KMS-11 (cell line): ENCODE measurements around the gene EXOC3L2.

Experiments
- H2AFZ ChIP-seq: fragments of 200-600 bp; sonication (generic); 2 replicates; pipeline ENCODE4 v1.6.1; 2016; ENCODE audit warnings: antibody characterized with exemption, mixed run types, low read depth
- H3K27ac ChIP-seq: fragments of 200-600 bp; sonication (generic); 2 replicates; pipeline ENCODE4 v1.6.1; 2016; ENCODE audit warnings: mild to moderate bottlenecking, mixed run types
- H3K27me3 ChIP-seq: fragments of 200-600 bp; sonication (generic); 2 replicates; pipeline ENCODE4 v1.6.1; 2017; ENCODE audit warnings: mild to moderate bottlenecking, low read depth, mixed run types, moderate library complexity; ENCODE audit not compliant: insufficient read depth
- H3K36me3 ChIP-seq: fragments of 200-600 bp; sonication (generic); 2 replicates; pipeline ENCODE4 v1.6.1; 2017; ENCODE audit warnings: mild to moderate bottlenecking, mixed run types; ENCODE audit not compliant: insufficient read depth
- H3K4me1 ChIP-seq: fragments of 200-600 bp; sonication (generic); 2 replicates; pipeline ENCODE4 v1.6.1; 2016; ENCODE audit warnings: mild to moderate bottlenecking, low read depth, mixed run types; ENCODE audit not compliant: poor library complexity, severe bottlenecking
- H3K4me2 ChIP-seq: fragments of 200-600 bp; sonication (generic); 2 replicates; pipeline ENCODE4 v1.7.0; 2016; ENCODE audit warnings: mild to moderate bottlenecking, mixed run types
- H3K4me3 ChIP-seq: fragments of 200-600 bp; sonication (generic); IDR thresholded peaks from 2 replicates; pipeline ENCODE4 v1.6.1; 2017; ENCODE audit warnings: low read depth, low read length, mixed read lengths; ENCODE audit not compliant: insufficient read depth
- H3K79me2 ChIP-seq: fragments of 200-600 bp; sonication (generic); 2 replicates; pipeline ENCODE4 v1.6.1; 2016; ENCODE audit warnings: low read depth, mixed run types; ENCODE audit not compliant: insufficient read depth
- H3K9ac ChIP-seq: fragments of 200-600 bp; sonication (generic); 2 replicates; pipeline ENCODE4 v1.6.1; 2016; ENCODE audit warnings: mild to moderate bottlenecking, mixed run types
- H4K20me1 ChIP-seq: fragments of 200-600 bp; sonication (generic); 2 replicates; pipeline ENCODE4 v1.6.1; 2016; ENCODE audit warnings: mild to moderate bottlenecking, mixed run types; ENCODE audit not compliant: insufficient read depth
- CTCF ChIP-seq: fragments of 200-600 bp; sonication (generic); conservative IDR thresholded peaks from 2 replicates; pipeline ENCODE4 v1.6.1; 2017; ENCODE audit warnings: low read depth, mild to moderate bottlenecking, antibody characterized with exemption, low read length, moderate library complexity, mixed read lengths

EXOC3L2 gene

GRCh38 chr19:45264781-45265317, 19.6 kb upstream of the EXOC3L2 start:
- H2AFZ ChIP-seq = no peak overlapping the region
- no peak overlapping the region for H3K4me2 ChIP-seq
- no peak overlapping the region for H3K27ac ChIP-seq
- no peaks in the 10 kb centered on the region for H4K20me1 ChIP-seq
- H3K4me3 ChIP-seq = no peak overlapping the region
- no peak overlapping the region for H3K9ac ChIP-seq
- H3K36me3 ChIP-seq = no peaks in the 10 kb centered on the region
- H3K4me1 ChIP-seq = peaks cover 4% of the 10 kb centered on the region
- H3K79me2 ChIP-seq = no peaks in the 10 kb centered on the region
- no peak for TF ChIP-seq CTCF
- H3K27me3 ChIP-seq = no peaks in the 10 kb centered on the region

- no peak for TF ChIP-seq CTCF
- H4K20me1 ChIP-seq = no peaks in the 10 kb centered on the region
- no peak overlapping the region for H3K4me2 ChIP-seq
- no peaks in the 10 kb centered on the region for H3K27me3 ChIP-seq
- H3K36me3 ChIP-seq = no peaks in the 10 kb centered on the region
- no peak overlapping the region for H3K27ac ChIP-seq
- peaks cover 4% of the 10 kb centered on the region for H3K4me1 ChIP-seq
- no peak overlapping the region for H2AFZ ChIP-seq
- no peak overlapping the region for H3K9ac ChIP-seq
- H3K4me3 ChIP-seq = no peak overlapping the region
- no peaks in the 10 kb centered on the region for H3K79me2 ChIP-seq
Observed at GRCh38 chr19:45263013-45263412, 17.8 kb upstream of the EXOC3L2 start.

- no peak for TF ChIP-seq CTCF
- Histone ChIP-seq H4K20me1 (no peaks in the 10 kb centered on the region), H3K4me3 (no peak overlapping the region), H3K27me3 (no peaks in the 10 kb centered on the region), H2AFZ (no peak overlapping the region), H3K4me2 (no peak overlapping the region), H3K27ac (no peak overlapping the region), H3K79me2 (no peaks in the 10 kb centered on the region), H3K9ac (no peak overlapping the region), H3K36me3 (no peaks in the 10 kb centered on the region), H3K4me1 (peaks cover 4% of the 10 kb centered on the region)
Observed at GRCh38 chr19:45262570-45262969, 17.4 kb upstream of the EXOC3L2 start.

- TF ChIP-seq CTCF = no peak
- Histone ChIP-seq H2AFZ (no peak overlapping the region), H3K9ac (no peak overlapping the region), H3K4me1 (peaks cover 1% of the 10 kb centered on the region), H3K4me2 (no peak overlapping the region), H3K27me3 (no peaks in the 10 kb centered on the region), H3K79me2 (0 out of 2 replicates have a peak, but pooled peaks cover 3% of the 10 kb centered on the region), H3K36me3 (no peaks in the 10 kb centered on the region), H3K27ac (no peak overlapping the region), H3K4me3 (no peak overlapping the region), H4K20me1 (no peaks in the 10 kb centered on the region)
Observed at GRCh38 chr19:45258862-45259261, 13.7 kb upstream of the EXOC3L2 start.
